ENCODE data around the gene TMOD3. TPM values are rescaled to one million over a fixed set of nuclear protein-coding genes. Genes with fewer than 3 reads are reported as not detected.

Gene TMOD3
- 40.4 and 57.5 TPM in 2 replicates for total RNA-seq

DNA sequence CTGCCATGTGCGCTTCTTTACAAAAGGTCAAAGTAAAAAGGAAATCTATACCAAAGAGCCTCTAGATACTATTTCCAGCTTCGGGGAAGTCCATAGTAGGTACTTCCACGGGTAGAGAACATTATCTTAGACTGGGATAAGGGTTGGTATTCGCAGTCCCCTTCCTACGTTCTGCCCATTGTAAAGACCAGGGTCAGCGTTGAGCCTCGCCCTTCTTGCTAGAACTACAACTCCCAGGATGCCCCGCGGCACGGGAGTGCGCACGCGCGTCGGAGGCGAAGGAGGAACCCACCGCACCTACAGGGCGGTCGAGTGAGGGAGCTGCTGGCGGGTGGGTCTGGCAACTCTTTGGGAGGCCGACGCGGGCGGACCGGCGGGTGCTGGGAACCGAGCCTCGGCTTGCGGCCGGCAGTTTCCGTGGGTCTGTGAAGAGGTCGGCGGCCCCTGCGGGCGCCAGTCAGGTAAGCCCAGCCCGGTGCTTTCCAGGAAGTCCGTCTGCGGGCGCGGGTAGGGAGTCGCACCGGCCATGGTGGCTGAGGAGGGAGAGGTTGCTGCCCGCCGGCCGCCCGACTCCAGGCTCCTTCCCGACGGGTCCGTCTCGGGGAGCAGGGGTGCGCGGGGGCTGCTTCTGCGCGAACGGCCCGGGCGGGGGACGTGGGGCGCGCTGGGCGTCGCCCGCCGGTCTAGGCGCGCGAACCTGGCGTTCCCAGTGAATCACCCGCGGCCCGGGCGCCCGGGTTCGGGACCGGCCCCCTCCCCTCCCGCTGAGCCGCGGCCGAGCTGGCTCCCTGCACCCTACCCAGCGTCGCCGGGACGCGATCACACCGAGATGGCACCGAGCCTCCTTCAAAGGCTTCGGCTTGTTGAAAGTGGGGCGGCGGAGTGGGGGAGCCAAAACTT lies at the start of gene TMOD3:
TMOD3 (plus strand) TSS at position 278 of the 900 bp plus-strand sequence. CDS start 33,232 bp downstream, outside the sequence.

Small RNA genes within 50 kb of the gene (small RNA-seq; reads per million reads assigned to genes)
- gene AC090971.5, result not detected
- gene RF00017, result not detected
- not detected for gene RF00019
- gene RNU6-90P, result not detected

Other genes with a start within 250 kb of the TMOD3 start
- gene DMXL2, start 206.9 kb upstream of the TMOD3 start, total RNA-seq, result 25.0 and 29.1 TPM in 2 replicates
- not detected in 2 replicates for gene SCG3, start 148.2 kb upstream of the TMOD3 start, total RNA-seq
- gene LYSMD2, start 92.0 kb upstream of the TMOD3 start, total RNA-seq, result 5.5 and 7.2 TPM in 2 replicates
- 9.2 and 11.0 TPM in 2 replicates for gene TMOD2, start 78.1 kb upstream of the TMOD3 start, total RNA-seq
- 20.9 and 26.2 TPM in 2 replicates for gene LEO1, start 142.1 kb downstream of the TMOD3 start, total RNA-seq
- 45.2 and 58.3 TPM in 2 replicates for gene MAPK6, start 189.6 kb downstream of the TMOD3 start, total RNA-seq

All from subcutaneous preadipocyte (primary cell).